D721Med (cell line): ENCODE results near the gene ROCK2.
A peak's percentile ranks its signal among the peaks of the same experiment; 100 is the strongest.

Experiments
- DNase-seq: peaks from one replicate; pipeline ENCODE4 v3.0.0; 2011; ENCODE audit warnings: low spot score; ENCODE audit not compliant: insufficient read length
- FAIRE-seq: peaks from 2 replicates; lab custom pipeline; 2011; peaks lifted over from hg19 to GRCh38; lab: Jason Lieb, UNC
- CTCF ChIP-seq: IDR thresholded peaks from 2 replicates; pipeline ENCODE4 v1.5.1; 2012; ENCODE audit warnings: mild to moderate bottlenecking, control low read depth; ENCODE audit not compliant: insufficient read depth; ENCODE audit errors: missing control alignments

ROCK2 gene

GRCh38 chr2:11344342-11344955 is at the start of gene ROCK2:
Gene ROCK2, minus strand, starts transcription at chr2:11344636. Its CDS starts 500 bp downstream, at chr2:11344136.
- DNase-seq (peak; percentile 58), FAIRE-seq (no peak)
- no peak for TF ChIP-seq CTCF

GRCh38 chr2:11393711-11394236 is 49.3 kb upstream of the ROCK2 start:
- no peak for TF ChIP-seq CTCF
- DNase-seq = no peak
- FAIRE-seq = no peak

- TF ChIP-seq CTCF = no peak
- DNase-seq (no peak), FAIRE-seq (no peak)
Measured at GRCh38 chr2:11391942-11392266, 47.5 kb upstream of the ROCK2 start.

GRCh38 chr2:11390399-11390658 is 45.9 kb upstream of the ROCK2 start:
- DNase-seq (no peak), FAIRE-seq (no peak)
- no peak for TF ChIP-seq CTCF

- TF ChIP-seq CTCF = no peak
- no peak for DNase-seq
- no peak for FAIRE-seq
Measured at GRCh38 chr2:11389551-11390398, 45.3 kb upstream of the ROCK2 start.

- no peak for FAIRE-seq
- no peak for TF ChIP-seq CTCF
- DNase-seq = no peak
Measured at GRCh38 chr2:11389052-11389420, 44.6 kb upstream of the ROCK2 start.

GRCh38 chr2:11388262-11389051 is 44.0 kb upstream of the ROCK2 start:
- DNase-seq (no peak), FAIRE-seq (no peak)
- TF ChIP-seq CTCF = no peak
